Esophagus squamous epithelium (tissue), 5 donors: ENCODE data around the gene TINAGL1. TPM values are rescaled to one million over a fixed set of nuclear protein-coding genes. Genes with fewer than 3 reads are reported as not detected.

Experiments
- DNase-seq: peaks from one replicate; lab custom pipeline; 2025; lab: John Stamatoyannopoulos, UW
- H3K27ac ChIP-seq, 4 donors: fragments of 200-600 bp; sonication (generic); one replicate each; pipeline ENCODE4 v1.5.1; 2016 to 2019; ENCODE audit warnings: mild to moderate bottlenecking in 1 of 4
- H3K27me3 ChIP-seq, 4 donors: fragments of 200-600 bp; sonication (generic); 1 replicate in 3 of 4; 2 replicates in 1 of 4; pipeline versions ENCODE4 v1.5.1 to v1.6.0; 2017 to 2021; ENCODE audit warnings: antibody characterized with exemption in 1 of 4
- H3K36me3 ChIP-seq, 3 donors: fragments of 200-600 bp; sonication (generic); one replicate each; pipeline ENCODE4 v1.5.1; 2016 to 2019
- H3K4me1 ChIP-seq, 3 donors: fragments of 200-600 bp; sonication (generic); one replicate each; pipeline ENCODE4 v1.5.1; 2017 to 2019
- H3K4me3 ChIP-seq, 4 donors: fragments of 200-600 bp; sonication (generic); 1 replicate in 3 of 4; 2 replicates in 1 of 4; pipeline ENCODE4 v1.5.1; 2016 to 2019; ENCODE audit warnings: mild to moderate bottlenecking in 2 of 4, moderate library complexity in 1 of 4
- H3K9me3 ChIP-seq, 3 donors: fragments of 200-600 bp; sonication (generic); one replicate each; pipeline ENCODE4 v1.5.1; 2016 to 2019
- CTCF ChIP-seq, 6 experiments: fragments of 450-650 bp in 4 of 6; fragments of 200-600 bp in 2 of 6; sonication (generic) in 2 of 6; IDR thresholded peaks; one replicate each; pipeline ENCODE4 v1.5.1; 2016 to 2019; ENCODE audit warnings: antibody characterized with exemption in 6 of 6, mild to moderate bottlenecking in 4 of 6, moderate library complexity in 4 of 6
- POLR2A ChIP-seq, 4 donors: fragments of 450-650 bp; IDR thresholded peaks; one replicate each; pipeline ENCODE4 v1.6.1; 2017; ENCODE audit warnings: antibody characterized with exemption in 4 of 4, mild to moderate bottlenecking in 4 of 4, moderate library complexity in 3 of 4
- WGBS, 2 donors: methylation state at CpG; one replicate each; pipeline ENCODE4 v1.1.5; 2018; 5-methylcytosine and 5-hydroxymethylcytosine counted together
- intact Hi-C: fragments of 100-400 bp; cut with DNase I; formaldehyde crosslinking; loops from one replicate; pipeline ENCODE4 v1.15.0; 2022
- total RNA-seq, 4 donors: library from RNA; depleted of rRNA; stranded (reverse); fragments of >200 nt; gene quantifications; one replicate each; pipeline ENCODE4 v1.1.0, GENCODE V29; 2016
- donor health status: DM: yes; HTN: yes; CAD: no.

TINAGL1 gene
- total RNA-seq, 4 donors from 2014 or later, result 24.5 to 56.4 (median 44.6) TPM

DNA sequence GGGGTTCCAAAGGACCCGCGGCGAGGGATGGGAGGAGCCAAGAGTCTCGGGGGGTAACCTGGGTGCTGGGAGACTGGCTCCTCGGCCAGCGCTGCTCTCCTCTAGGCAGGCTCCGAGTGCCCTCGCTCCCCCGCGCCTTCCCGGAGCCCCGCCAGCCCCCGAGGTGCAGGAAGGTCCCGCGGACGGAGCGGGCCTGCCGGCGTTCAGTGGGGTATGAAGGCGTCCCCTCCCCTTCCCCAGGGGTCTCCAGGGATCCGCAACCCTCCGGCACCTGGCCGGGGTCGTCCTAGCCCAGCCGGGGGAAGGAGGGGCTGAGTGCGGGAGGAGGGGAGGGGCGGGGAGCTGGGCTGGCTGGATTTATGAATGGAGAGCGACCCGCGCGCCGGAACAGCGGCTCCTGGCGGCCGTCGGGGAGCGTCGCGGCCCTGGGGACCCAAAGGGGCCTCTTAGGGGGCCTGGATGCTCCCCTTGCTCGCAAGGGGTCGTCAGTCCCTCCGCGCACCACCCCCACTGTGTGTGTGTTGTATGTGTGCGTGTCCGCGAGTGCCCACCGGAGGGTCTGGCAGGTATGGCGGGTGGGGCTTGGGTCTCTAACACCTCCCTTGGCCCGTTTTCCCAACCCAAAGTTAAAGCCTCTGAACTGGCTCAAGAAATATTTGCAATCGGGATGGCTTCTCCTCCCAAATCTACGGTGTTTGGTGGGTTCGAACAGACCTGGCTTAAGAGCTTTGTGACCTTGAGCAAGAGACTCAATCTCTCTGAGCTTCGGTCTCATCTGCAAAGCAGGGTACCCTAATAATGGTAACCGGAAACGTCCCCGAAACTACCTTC, 41.8 kb downstream of the TINAGL1 start:
- H3K27ac ChIP-seq, result no peak overlapping the region
- WGBS, 2 donors, result 30 to 96% methylated on average over 4 to 9 of the region's 56 CpGs
- TF ChIP-seq CTCF (IDR thresholded peaks at IDR 0.05) (peak; percentile 48 to 85 (median 60)), POLR2A (IDR thresholded peaks at IDR 0.05) (no peak)
- H3K27me3 ChIP-seq, result peaks cover 0 to 35% (median 3%) of the 10 kb centered on the region in 4 donors
- no peak for DNase-seq
- H3K36me3 ChIP-seq, result no peaks in the 10 kb centered on the region
- H3K4me3 ChIP-seq, result peak overlapping the region; percentile 31 to 69 (median 46)
- H3K9me3 ChIP-seq, result no peaks in the 10 kb centered on the region
- intact Hi-C loops, result no loop called here
- peaks cover 8 to 16% (median 11%) of the 10 kb centered on the region in 3 donors for H3K4me1 ChIP-seq

- Histone ChIP-seq H3K36me3 (no peaks in the 10 kb centered on the region), H3K9me3 (no peaks in the 10 kb centered on the region), H3K27me3 (peaks cover 0 to 35% (median 3%) of the 10 kb centered on the region in 4 donors), H3K4me3 (no peak overlapping the region), H3K4me1 (peaks cover 8 to 16% (median 11%) of the 10 kb centered on the region in 3 donors), H3K27ac (no peak overlapping the region)
- WGBS, 2 donors, result 71 to 82% methylated on average over 8 to 21 of the region's 23 CpGs
- no peak for TF ChIP-seq CTCF (IDR thresholded peaks at IDR 0.05)
- TF ChIP-seq POLR2A (IDR thresholded peaks at IDR 0.05), result no peak
- intact Hi-C loops, result no loop called here
- DNase-seq, result no peak
Observed at GRCh38 chr1:31618916-31619846, 42.9 kb downstream of the TINAGL1 start.

- DNase-seq, result no peak
- peaks cover 0 to 35% (median 3%) of the 10 kb centered on the region in 4 donors for H3K27me3 ChIP-seq
- WGBS, 2 donors, result 77 to 90% methylated on average over 4 to 5 of the region's 20 CpGs
- TF ChIP-seq CTCF (IDR thresholded peaks at IDR 0.05), result no peak
- no peak for TF ChIP-seq POLR2A (IDR thresholded peaks at IDR 0.05)
- H3K9me3 ChIP-seq, result no peaks in the 10 kb centered on the region
- no peaks in the 10 kb centered on the region for H3K36me3 ChIP-seq
- intact Hi-C loops, result no loop called here
- peaks cover 8 to 16% (median 11%) of the 10 kb centered on the region in 3 donors for H3K4me1 ChIP-seq
- H3K4me3 ChIP-seq, result no peak overlapping the region
- H3K27ac ChIP-seq, result no peak overlapping the region
Observed at GRCh38 chr1:31620631-31621497, 44.5 kb downstream of the TINAGL1 start.

- TF ChIP-seq CTCF (IDR thresholded peaks at IDR 0.05) (no peak), POLR2A (IDR thresholded peaks at IDR 0.05) (no peak)
- H3K4me1 ChIP-seq, result peaks cover 8 to 20% (median 11%) of the 10 kb centered on the region in 3 donors
- H3K27me3 ChIP-seq, result peaks cover 0 to 30% (median 3%) of the 10 kb centered on the region in 4 donors
- H3K4me3 ChIP-seq, result no peak overlapping the region
- no peak overlapping the region for H3K27ac ChIP-seq
- WGBS, 2 donors, result 90 to 93% methylated on average over 3 to 5 of the region's 5 CpGs
- H3K36me3 ChIP-seq, result peaks cover 0 to 4% (median 0%) of the 10 kb centered on the region in 3 donors
- H3K9me3 ChIP-seq, result no peaks in the 10 kb centered on the region
- intact Hi-C loops, result no loop called here
- no peak for DNase-seq
Observed at GRCh38 chr1:31621498-31621820, 45.1 kb downstream of the TINAGL1 start.
